Mucosa of rectum (tissue), 2 donors: ENCODE measurements around the gene PRG3.
A peak's percentile ranks its signal among the peaks of the same experiment; 100 is the strongest.
"Not testable (repeated sequence)": the region's sequence is repeated elsewhere in the genome, so short reads cannot be mapped to it uniquely, and the experiment has no call there.

Source experiments
- H3K27ac ChIP-seq, 2 donors: one replicate each; pipeline ENCODE4 v1.7.0; 2013; ENCODE audit warnings: inconsistent platforms in 2 of 2, low read depth in 2 of 2, low read length in 2 of 2
- H3K27me3 ChIP-seq, 2 donors: one replicate each; pipeline ENCODE4 v1.7.0; 2013; ENCODE audit warnings: low read length in 2 of 2; ENCODE audit not compliant: control insufficient read depth in 2 of 2, insufficient read depth in 2 of 2
- H3K36me3 ChIP-seq, 2 donors: one replicate each; pipeline ENCODE4 v1.7.0; 2013; ENCODE audit warnings: low read length in 2 of 2; ENCODE audit not compliant: control insufficient read depth in 2 of 2, insufficient read depth in 2 of 2
- H3K4me1 ChIP-seq, 2 donors: one replicate each; pipeline ENCODE4 v1.7.0; 2013; ENCODE audit warnings: low read length in 2 of 2, mild to moderate bottlenecking in 1 of 2; ENCODE audit not compliant: control insufficient read depth in 2 of 2, insufficient read depth in 2 of 2
- H3K4me3 ChIP-seq, 2 donors: one replicate each; pipeline ENCODE4 v1.7.0; 2013; ENCODE audit warnings: low read length in 2 of 2
- H3K9ac ChIP-seq, 2 donors: one replicate each; pipeline ENCODE4 v1.7.0; 2013; ENCODE audit warnings: low read length in 2 of 2, low read depth in 1 of 2, mild to moderate bottlenecking in 1 of 2
- H3K9me3 ChIP-seq, 2 donors: one replicate each; pipeline ENCODE4 v1.7.0; 2013; ENCODE audit warnings: low read length in 2 of 2; ENCODE audit not compliant: control insufficient read depth in 2 of 2
- donor health status: healthy.
- donor health status: Normal muscosa, but diverticular disease.

The PRG3 gene

DNA sequence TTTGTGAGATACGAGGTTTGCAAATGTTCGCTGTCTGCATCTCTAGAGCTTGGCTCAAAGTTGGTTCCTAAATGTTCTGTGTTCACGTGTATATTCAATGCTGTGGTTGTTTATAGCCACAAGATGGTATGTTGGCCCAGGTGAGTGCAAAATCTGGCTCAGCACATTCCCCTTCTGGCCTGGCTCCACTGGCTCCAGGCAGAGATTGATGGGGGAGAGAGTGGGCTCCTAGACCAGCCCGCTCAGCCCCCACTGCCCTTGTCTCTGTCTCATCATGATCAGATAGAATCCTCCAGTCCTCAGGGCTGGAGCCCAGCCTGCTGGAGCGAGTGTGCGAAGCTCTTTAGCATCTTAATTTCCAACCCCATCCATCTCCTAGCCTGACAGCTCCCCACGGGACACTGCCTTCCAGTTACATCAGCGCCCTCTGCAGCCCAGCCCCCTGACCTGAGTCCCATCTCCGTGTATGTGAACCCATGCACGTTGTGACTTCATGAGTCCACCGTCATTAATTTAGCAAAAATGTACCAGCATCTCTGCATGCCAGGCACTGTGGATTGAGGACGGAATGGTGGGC lies 40.8 kb downstream of the PRG3 start:
- Histone ChIP-seq H3K36me3 (no peaks in the 10 kb centered on the region), H3K4me1 (peaks cover 0 to 6% of the 10 kb centered on the region in 2 donors), H3K9me3 (no peaks in the 10 kb centered on the region), H3K27ac (no peak overlapping the region), H3K9ac (no peak overlapping the region), H3K27me3 (no peaks in the 10 kb centered on the region), H3K4me3 (no peak overlapping the region)

DNA sequence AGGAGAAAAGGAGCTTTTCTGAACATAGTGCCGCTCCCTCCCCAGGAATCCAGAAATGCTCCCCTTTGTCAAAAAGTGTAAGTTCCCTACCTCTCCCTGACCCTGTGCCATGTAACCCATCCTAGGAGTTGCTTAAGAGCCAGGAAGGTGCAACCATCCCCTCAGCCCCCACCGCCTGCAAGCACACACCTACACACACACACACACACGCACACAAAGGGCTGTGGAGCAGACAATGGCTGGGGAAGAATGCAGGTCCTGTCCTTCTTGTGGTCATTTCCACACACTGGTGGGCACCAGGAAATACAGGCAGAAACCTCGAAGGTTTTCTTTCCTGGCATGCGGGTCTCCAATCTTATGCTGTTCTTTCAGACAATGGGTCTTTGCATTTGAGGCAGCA lies 41.6 kb downstream of the PRG3 start:
- Histone ChIP-seq H3K27ac (no peak overlapping the region), H3K4me1 (peaks cover 8 to 14% of the 10 kb centered on the region in 2 donors), H3K9ac (no peak overlapping the region), H3K4me3 (no peak overlapping the region), H3K36me3 (no peaks in the 10 kb centered on the region), H3K27me3 (no peaks in the 10 kb centered on the region), H3K9me3 (no peaks in the 10 kb centered on the region)

DNA sequence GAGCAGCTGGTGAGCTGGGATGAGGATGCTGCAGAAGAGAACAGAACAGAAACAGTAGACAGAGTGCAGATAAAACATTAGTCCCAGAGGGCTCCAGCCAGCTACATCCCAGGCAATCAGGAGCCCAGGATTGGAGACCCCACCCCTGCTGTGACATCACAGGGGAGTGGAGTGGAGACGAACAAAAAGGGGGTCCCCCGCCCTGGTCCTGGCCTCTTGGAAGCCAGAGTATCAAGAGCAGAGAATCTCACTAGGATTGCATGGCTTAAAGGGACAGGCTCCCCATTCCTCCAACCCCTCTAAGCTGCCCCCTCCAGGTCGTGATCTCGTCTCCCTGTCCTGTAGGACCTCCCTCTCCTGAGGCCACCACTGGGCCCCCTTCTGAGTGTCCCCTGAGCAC lies 42.8 kb downstream of the PRG3 start, which contains the start of gene P2RX3:
TSS of gene P2RX3 (plus strand) at position 211 of the 400 bp plus-strand sequence. CDS start 199 bp downstream, outside the sequence.
- H3K9me3 ChIP-seq = no peaks in the 10 kb centered on the region
- H3K4me3 ChIP-seq = no peak within 1 kb of the TSS
- H3K9ac ChIP-seq = no peak within 1 kb of the TSS
- H3K27me3 ChIP-seq = no peaks in the 10 kb centered on the region
- H3K4me1 ChIP-seq = peaks cover 11 to 15% of the 10 kb centered on the region in 2 donors
- H3K36me3 ChIP-seq = peaks cover 2 to 5% of the 10 kb centered on the region in 2 donors
- H3K27ac ChIP-seq = no peak within 1 kb of the TSS

DNA sequence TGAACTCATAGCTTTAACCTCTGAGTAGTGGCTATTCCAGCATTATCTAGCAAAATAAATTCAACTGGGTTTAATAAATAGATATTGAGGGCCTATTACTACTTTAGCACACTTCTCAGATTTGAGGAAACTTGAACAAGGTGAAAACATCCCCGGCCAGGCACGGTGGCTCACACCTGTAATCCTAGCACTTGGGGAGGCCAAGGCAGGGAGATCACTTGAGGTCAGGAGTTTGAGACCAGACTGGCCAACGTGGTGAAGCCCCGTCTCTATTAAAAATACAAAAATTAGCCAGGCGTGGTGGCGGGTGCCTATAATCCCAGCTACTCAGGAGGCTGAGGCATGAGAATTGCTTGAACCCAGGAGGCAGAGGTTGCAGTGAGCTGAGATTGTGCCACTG lies 44.1 kb downstream of the PRG3 start:
- H3K4me3 ChIP-seq, H3K9me3 ChIP-seq, H3K27me3 ChIP-seq, H3K9ac ChIP-seq, H3K27ac ChIP-seq: not testable (repeated sequence)
- Histone ChIP-seq H3K36me3 (peaks cover 15 to 17% of the 10 kb centered on the region in 2 donors), H3K4me1 (peaks cover 11 to 15% of the 10 kb centered on the region in 2 donors)

DNA sequence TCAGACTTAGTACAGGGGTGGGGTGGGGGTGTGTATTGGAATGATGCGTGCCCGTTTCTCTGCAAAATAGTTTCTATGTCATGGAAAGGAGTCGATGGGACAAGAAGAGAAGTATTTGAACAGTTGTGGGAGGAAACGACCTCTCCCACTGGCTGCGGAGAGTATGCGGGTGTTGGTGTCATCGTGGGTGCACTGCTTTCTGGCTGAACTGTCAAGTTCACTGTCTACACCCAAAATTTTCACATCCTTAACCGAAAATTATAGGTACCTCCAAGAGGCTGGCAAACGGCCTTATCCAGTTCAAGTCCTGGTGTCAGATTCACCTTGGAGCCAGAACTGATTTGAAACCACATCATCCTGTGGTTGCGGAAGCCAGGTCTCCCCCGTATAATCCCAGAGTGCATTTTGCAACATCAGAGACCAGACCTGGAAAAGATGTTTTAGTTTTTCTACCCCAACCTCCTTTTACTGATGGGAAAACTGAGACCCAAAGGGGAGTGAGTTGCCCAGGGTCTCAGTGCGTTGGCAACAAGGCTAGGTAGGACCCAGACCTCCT lies 44.8 kb downstream of the PRG3 start:
- peak overlapping the region; percentile 79 to 89 for H3K4me3 ChIP-seq
- H3K36me3 ChIP-seq = peaks cover 20 to 23% of the 10 kb centered on the region in 2 donors
- H3K27me3 ChIP-seq = no peaks in the 10 kb centered on the region
- H3K9me3 ChIP-seq = no peaks in the 10 kb centered on the region
- H3K4me1 ChIP-seq = peaks cover 11 to 15% of the 10 kb centered on the region in 2 donors
- H3K27ac ChIP-seq = peak overlapping the region; percentile 49 to 59
- H3K9ac ChIP-seq = peak overlapping the region; percentile 63 to 78

DNA sequence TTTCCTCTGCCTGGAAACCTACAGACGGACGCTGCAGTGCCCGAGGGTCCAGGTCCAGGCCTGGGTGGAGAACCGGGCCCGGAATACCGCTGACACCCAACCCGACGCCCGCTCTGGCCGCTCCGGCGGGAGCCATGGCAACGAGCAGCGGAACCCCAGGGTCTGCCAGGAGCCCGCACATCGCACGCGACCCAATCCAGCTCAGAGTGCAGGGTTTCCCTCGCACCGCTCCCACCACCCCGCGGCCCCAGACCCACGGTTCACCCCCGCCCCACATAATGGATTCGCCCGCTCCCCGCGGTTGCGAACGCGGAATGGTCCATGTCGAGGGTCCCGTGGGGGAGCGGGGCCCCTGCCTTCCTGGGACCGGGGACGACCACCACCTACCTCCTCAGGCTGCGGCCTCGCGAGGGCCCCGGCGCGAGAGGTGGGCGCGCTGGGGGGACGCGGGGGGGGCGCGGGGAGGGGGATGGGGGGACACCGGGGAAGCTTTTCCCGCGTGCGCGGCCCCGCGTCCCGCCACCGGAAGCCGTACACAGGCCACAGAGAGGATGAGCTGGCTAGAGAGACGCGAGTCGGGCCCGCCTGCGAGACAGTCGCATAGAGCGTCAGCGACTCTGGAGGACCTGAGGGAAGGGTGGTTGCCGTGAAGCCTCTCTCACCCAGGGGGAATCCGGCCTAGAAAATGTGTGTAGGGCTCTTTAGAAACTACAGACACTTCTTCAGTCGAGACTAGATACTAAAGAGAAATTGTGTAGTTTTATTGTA lies 45.4 kb downstream of the PRG3 start, which contains the start of gene SSRP1:
TSS of gene SSRP1 (minus strand) at position 550 of the 768 bp plus-strand sequence. CDS start 771 bp downstream, outside the sequence.
- Histone ChIP-seq H3K27ac (peak within 1 kb of the TSS; percentile 72 to 74), H3K27me3 (no peaks in the 10 kb centered on the region), H3K9me3 (no peaks in the 10 kb centered on the region), H3K9ac (peak within 1 kb of the TSS; percentile 78 to 83), H3K4me3 (peak within 1 kb of the TSS; percentile 79 to 89), H3K4me1 (peaks cover 11 to 15% of the 10 kb centered on the region in 2 donors), H3K36me3 (peaks cover 25 to 30% of the 10 kb centered on the region in 2 donors)

DNA sequence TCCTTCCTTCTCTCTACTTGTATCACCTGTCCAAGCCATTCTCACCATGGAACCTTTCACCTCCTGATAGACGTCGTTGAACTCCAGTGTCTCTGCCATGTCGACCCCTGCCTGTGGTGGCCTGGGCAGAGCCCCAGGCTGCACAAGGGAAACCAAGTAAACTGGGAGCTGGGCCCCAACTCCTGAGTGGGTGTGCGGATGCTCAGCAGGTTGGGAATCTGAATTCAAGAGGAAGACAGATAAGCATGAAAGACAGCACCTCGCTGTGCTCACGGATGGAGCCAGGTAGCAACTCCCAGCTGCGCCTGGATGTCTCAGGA lies 46.0 kb downstream of the PRG3 start:
- Histone ChIP-seq H3K9me3 (no peaks in the 10 kb centered on the region), H3K9ac (peak overlapping the region; percentile 78 to 83), H3K27me3 (no peaks in the 10 kb centered on the region), H3K4me3 (peak overlapping the region; percentile 79 to 89), H3K36me3 (peaks cover 30 to 36% of the 10 kb centered on the region in 2 donors), H3K27ac (peak overlapping the region; percentile 72 to 74), H3K4me1 (peaks cover 11 to 15% of the 10 kb centered on the region in 2 donors)

DNA sequence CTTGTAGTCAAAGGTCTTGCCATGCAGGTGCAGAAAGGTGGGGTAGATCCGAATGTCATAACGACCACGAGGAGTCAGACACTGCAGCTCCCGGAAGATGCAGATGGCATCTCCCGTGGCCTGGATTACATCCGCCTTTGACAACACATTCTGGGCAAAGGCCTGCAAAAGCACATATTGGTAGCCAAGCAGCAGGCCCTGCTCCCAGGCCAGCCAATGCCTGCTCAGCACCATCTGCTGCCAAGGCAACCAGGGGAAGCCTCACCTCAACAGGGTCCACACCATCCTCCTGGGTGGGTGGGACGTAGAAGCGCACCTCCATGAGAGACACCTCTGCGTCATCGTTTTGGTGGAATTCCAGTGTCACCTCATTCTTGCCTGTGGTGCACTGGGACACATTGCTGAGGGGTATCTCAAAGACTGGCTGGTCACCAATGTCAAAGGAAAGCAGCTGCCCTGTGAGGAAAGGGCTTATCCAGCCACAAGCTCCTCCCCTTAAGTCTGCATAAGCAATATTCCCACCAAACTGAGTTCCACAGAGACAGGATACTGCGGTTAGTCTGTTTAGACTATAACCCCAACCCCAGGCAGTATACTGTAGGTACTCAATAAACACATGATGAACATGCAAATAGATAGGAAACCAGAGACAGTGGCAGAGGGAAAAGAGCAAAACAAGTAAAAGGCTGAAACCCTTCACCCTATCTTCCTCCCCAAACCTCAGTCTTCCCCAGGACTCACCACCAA lies 48.1 kb downstream of the PRG3 start:
- Histone ChIP-seq H3K9me3 (no peaks in the 10 kb centered on the region), H3K27me3 (no peaks in the 10 kb centered on the region), H3K36me3 (peaks cover 50 to 55% of the 10 kb centered on the region in 2 donors), H3K4me3 (no peak overlapping the region), H3K4me1 (peaks cover 11 to 15% of the 10 kb centered on the region in 2 donors), H3K9ac (no peak overlapping the region), H3K27ac (peak overlapping the region in 1 of 2 donors; percentile 26)

DNA sequence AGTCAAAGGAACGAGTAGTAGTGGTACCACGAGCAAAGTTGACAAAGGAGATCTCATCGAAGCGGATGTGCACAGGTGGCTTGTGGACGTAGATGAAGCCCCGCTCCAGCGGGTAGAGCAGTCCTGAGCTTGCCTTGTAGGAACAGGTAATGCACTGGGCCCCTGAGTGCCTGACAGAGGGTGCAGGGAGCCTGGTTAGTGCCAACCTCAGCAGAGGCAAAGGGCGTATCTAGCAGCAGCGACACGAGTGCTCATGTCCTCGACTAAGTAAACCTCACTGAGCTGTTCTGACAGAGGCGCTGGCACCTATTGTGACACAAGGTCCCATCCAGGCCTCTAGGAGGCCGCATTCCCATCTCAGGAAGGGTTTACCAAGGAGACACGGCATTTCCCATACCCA lies 49.2 kb downstream of the PRG3 start:
- no peaks in the 10 kb centered on the region for H3K9me3 ChIP-seq
- H3K4me1 ChIP-seq = peaks cover 11 to 17% of the 10 kb centered on the region in 2 donors
- no peak overlapping the region for H3K9ac ChIP-seq
- no peak overlapping the region for H3K4me3 ChIP-seq
- no peak overlapping the region for H3K27ac ChIP-seq
- H3K27me3 ChIP-seq = no peaks in the 10 kb centered on the region
- H3K36me3 ChIP-seq = peaks cover 60 to 66% of the 10 kb centered on the region in 2 donors
